ENCODE measurements around the gene PLG.

Gene PLG

GRCh38 chr6:160755165-160755564, 53.1 kb downstream of the PLG start:
- DNase-seq (ENCODE audit: low read depth): no peak
- TF ChIP-seq CTCF (conservative IDR thresholded peaks at IDR 0.05; ENCODE audit: low read depth, low read length): no peak
- no peak overlapping the region for H3K4me3 ChIP-seq (ENCODE audit: low read length)

GRCh38 chr6:160756021-160756420, 54.0 kb downstream of the PLG start:
- DNase-seq (ENCODE audit: low read depth): no peak
- TF ChIP-seq CTCF (conservative IDR thresholded peaks at IDR 0.05; ENCODE audit: low read depth, low read length): no peak
- no peak overlapping the region for H3K4me3 ChIP-seq (ENCODE audit: low read length)

GRCh38 chr6:160756871-160757270, 54.8 kb downstream of the PLG start:
- DNase-seq (ENCODE audit: low read depth): peak; percentile 10
- H3K4me3 ChIP-seq (ENCODE audit: low read length): no peak overlapping the region
- TF ChIP-seq CTCF (conservative IDR thresholded peaks at IDR 0.05; ENCODE audit: low read depth, low read length): no peak

- no peak for DNase-seq (ENCODE audit: low read depth)
- H3K4me3 ChIP-seq (ENCODE audit: low read length): no peak overlapping the region
- no peak for TF ChIP-seq CTCF (conservative IDR thresholded peaks at IDR 0.05; ENCODE audit: low read depth, low read length)
Observed at GRCh38 chr6:160764847-160765246, 62.8 kb downstream of the PLG start.

- no peak overlapping the region for H3K4me3 ChIP-seq (ENCODE audit: low read length)
- no peak for TF ChIP-seq CTCF (conservative IDR thresholded peaks at IDR 0.05; ENCODE audit: low read depth, low read length)
- no peak for DNase-seq (ENCODE audit: low read depth)
Observed at GRCh38 chr6:160765412-160765811, 63.4 kb downstream of the PLG start.

GRCh38 chr6:160766657-160766988, 64.6 kb downstream of the PLG start:
- H3K4me3 ChIP-seq (ENCODE audit: low read length): peak overlapping the region; percentile 42
- no peak for DNase-seq (ENCODE audit: low read depth)
- TF ChIP-seq CTCF (conservative IDR thresholded peaks at IDR 0.05; ENCODE audit: low read depth, low read length): no peak

GRCh38 chr6:160766989-160767646, 65.1 kb downstream of the PLG start:
- DNase-seq (ENCODE audit: low read depth): peak; percentile 6
- TF ChIP-seq CTCF (conservative IDR thresholded peaks at IDR 0.05; ENCODE audit: low read depth, low read length): peak; percentile 85
- H3K4me3 ChIP-seq (ENCODE audit: low read length): peak overlapping the region; percentile 42
